Measurements from ENCODE around the gene BEND7.

BEND7 gene

GRCh38 chr10:13491747-13492360 lies 37.0 kb downstream of the BEND7 start:
- Histone ChIP-seq H2BK120ac (ENCODE audit: low read depth, low read length) (no peak overlapping the region), H2AFZ (ENCODE audit: low read length) (no peak overlapping the region), H4K8ac (ENCODE audit: low read depth, low read length) (no peak overlapping the region), H3K79me1 (ENCODE audit: low read depth, low read length) (no peaks in the 10 kb centered on the region), H3K18ac (ENCODE audit: low read length) (no peak overlapping the region), H3K23ac (ENCODE audit: low read depth, low read length, poor library complexity) (no peak overlapping the region), H3K4me2 (ENCODE audit: insufficient read depth, low read length, poor library complexity, severe bottlenecking) (no peak overlapping the region), H2BK12ac (ENCODE audit: low read length) (no peak overlapping the region), H3K4me3 (ENCODE audit: low read length in 2 of 2) (no peak overlapping the region), H3K9ac (ENCODE audit: low read depth, low read length, poor library complexity) (no peak overlapping the region), H3K27me3 (ENCODE audit: control insufficient read depth in 3 of 3, insufficient read depth in 3 of 3, low read depth in 1 of 3, low read length in 3 of 3) (no peaks in the 10 kb centered on the region), H3K4me1 (ENCODE audit: control insufficient read depth in 2 of 2, insufficient read depth in 1 of 2, low read depth in 1 of 2, low read length in 2 of 2) (peaks cover 5 to 29% of the 10 kb centered on the region in 2 donors), H3K36me3 (replicated peaks in 1 of 2; ENCODE audit: control insufficient read depth in 2 of 2, insufficient read depth in 2 of 2, low read length in 2 of 2) (no peaks in the 10 kb centered on the region), H4K91ac (ENCODE audit: low read depth, low read length, poor library complexity) (no peak overlapping the region), H2AK5ac (ENCODE audit: low read depth, low read length) (no peak overlapping the region), H3K4ac (ENCODE audit: low read length) (no peak overlapping the region), H3K9me3 (replicated peaks in 1 of 2; ENCODE audit: control insufficient read depth in 2 of 2, insufficient read depth in 1 of 2, low read depth in 1 of 2, low read length in 2 of 2) (no peaks in the 10 kb centered on the region), H3K14ac (ENCODE audit: low read length) (no peak overlapping the region), H3K27ac (replicated peaks; ENCODE audit: low read length) (no peak overlapping the region), H2BK5ac (ENCODE audit: low read length) (no peak overlapping the region), H2BK15ac (ENCODE audit: low read length) (no peak overlapping the region)
- WGBS, 2 donors (ENCODE audit: extremely low coverage in 2 of 2, insufficient read length in 2 of 2, insufficient replicate concordance in 1 of 2): no CpG with 5 or more reads among the region's 9 CpGs
- no peak for DNase-seq (ENCODE audit: low spot score)

- H3K23ac ChIP-seq (ENCODE audit: low read depth, low read length, poor library complexity): no peak overlapping the region
- H3K27me3 ChIP-seq (ENCODE audit: control insufficient read depth in 3 of 3, insufficient read depth in 3 of 3, low read depth in 1 of 3, low read length in 3 of 3): no peaks in the 10 kb centered on the region
- no peak overlapping the region for H4K8ac ChIP-seq (ENCODE audit: low read depth, low read length)
- H2BK5ac ChIP-seq (ENCODE audit: low read length): no peak overlapping the region
- no CpG with 5 or more reads among the region's 5 CpGs for WGBS, 2 donors (ENCODE audit: extremely low coverage in 2 of 2, insufficient read length in 2 of 2, insufficient replicate concordance in 1 of 2)
- no peaks in the 10 kb centered on the region for H3K79me1 ChIP-seq (ENCODE audit: low read depth, low read length)
- no peak overlapping the region for H3K9ac ChIP-seq (ENCODE audit: low read depth, low read length, poor library complexity)
- no peak overlapping the region for H3K27ac ChIP-seq (replicated peaks; ENCODE audit: low read length)
- no peaks in the 10 kb centered on the region for H3K36me3 ChIP-seq (replicated peaks in 1 of 2; ENCODE audit: control insufficient read depth in 2 of 2, insufficient read depth in 2 of 2, low read length in 2 of 2)
- H2BK12ac ChIP-seq (ENCODE audit: low read length): no peak overlapping the region
- peak overlapping the region; percentile 38 for H2BK15ac ChIP-seq (ENCODE audit: low read length)
- H3K4me2 ChIP-seq (ENCODE audit: insufficient read depth, low read length, poor library complexity, severe bottlenecking): no peak overlapping the region
- no peak overlapping the region for H2BK120ac ChIP-seq (ENCODE audit: low read depth, low read length)
- H4K91ac ChIP-seq (ENCODE audit: low read depth, low read length, poor library complexity): no peak overlapping the region
- H3K18ac ChIP-seq (ENCODE audit: low read length): no peak overlapping the region
- no peak overlapping the region for H3K4me3 ChIP-seq (ENCODE audit: low read length in 2 of 2)
- no peak for DNase-seq (ENCODE audit: low spot score)
- no peak overlapping the region for H3K14ac ChIP-seq (ENCODE audit: low read length)
- H3K9me3 ChIP-seq (replicated peaks in 1 of 2; ENCODE audit: control insufficient read depth in 2 of 2, insufficient read depth in 1 of 2, low read depth in 1 of 2, low read length in 2 of 2): no peaks in the 10 kb centered on the region
- no peak overlapping the region for H2AK5ac ChIP-seq (ENCODE audit: low read depth, low read length)
- peaks cover 0 to 18% of the 10 kb centered on the region in 2 donors for H3K4me1 ChIP-seq (ENCODE audit: control insufficient read depth in 2 of 2, insufficient read depth in 1 of 2, low read depth in 1 of 2, low read length in 2 of 2)
- no peak overlapping the region for H2AFZ ChIP-seq (ENCODE audit: low read length)
- no peak overlapping the region for H3K4ac ChIP-seq (ENCODE audit: low read length)
Observed at GRCh38 chr10:13490503-13490902, 38.3 kb downstream of the BEND7 start.

- Histone ChIP-seq H3K23ac (ENCODE audit: low read depth, low read length, poor library complexity) (no peak overlapping the region), H3K4me1 (ENCODE audit: control insufficient read depth in 2 of 2, insufficient read depth in 1 of 2, low read depth in 1 of 2, low read length in 2 of 2) (peaks cover 0 to 18% of the 10 kb centered on the region in 2 donors), H3K18ac (ENCODE audit: low read length) (no peak overlapping the region), H3K4me2 (ENCODE audit: insufficient read depth, low read length, poor library complexity, severe bottlenecking) (no peak overlapping the region), H3K27ac (replicated peaks; ENCODE audit: low read length) (no peak overlapping the region), H2BK120ac (ENCODE audit: low read depth, low read length) (no peak overlapping the region), H3K4ac (ENCODE audit: low read length) (no peak overlapping the region), H3K27me3 (ENCODE audit: control insufficient read depth in 3 of 3, insufficient read depth in 3 of 3, low read depth in 1 of 3, low read length in 3 of 3) (no peaks in the 10 kb centered on the region), H4K91ac (ENCODE audit: low read depth, low read length, poor library complexity) (no peak overlapping the region), H2BK12ac (ENCODE audit: low read length) (no peak overlapping the region), H2AK5ac (ENCODE audit: low read depth, low read length) (no peak overlapping the region), H3K9ac (ENCODE audit: low read depth, low read length, poor library complexity) (no peak overlapping the region), H2AFZ (ENCODE audit: low read length) (no peak overlapping the region), H3K36me3 (replicated peaks in 1 of 2; ENCODE audit: control insufficient read depth in 2 of 2, insufficient read depth in 2 of 2, low read length in 2 of 2) (no peaks in the 10 kb centered on the region), H3K14ac (ENCODE audit: low read length) (no peak overlapping the region), H3K4me3 (ENCODE audit: low read length in 2 of 2) (no peak overlapping the region), H3K9me3 (replicated peaks in 1 of 2; ENCODE audit: control insufficient read depth in 2 of 2, insufficient read depth in 1 of 2, low read depth in 1 of 2, low read length in 2 of 2) (no peaks in the 10 kb centered on the region), H4K8ac (ENCODE audit: low read depth, low read length) (no peak overlapping the region), H3K79me1 (ENCODE audit: low read depth, low read length) (no peaks in the 10 kb centered on the region), H2BK5ac (ENCODE audit: low read length) (no peak overlapping the region), H2BK15ac (ENCODE audit: low read length) (no peak overlapping the region)
- WGBS, 2 donors (ENCODE audit: extremely low coverage in 2 of 2, insufficient read length in 2 of 2, insufficient replicate concordance in 1 of 2): no CpG with 5 or more reads among the region's 7 CpGs
- no peak for DNase-seq (ENCODE audit: low spot score)
Observed at GRCh38 chr10:13489035-13489599, 39.7 kb downstream of the BEND7 start.

- Histone ChIP-seq H3K4me2 (ENCODE audit: insufficient read depth, low read length, poor library complexity, severe bottlenecking) (no peak overlapping the region), H4K8ac (ENCODE audit: low read depth, low read length) (no peak overlapping the region), H2BK12ac (ENCODE audit: low read length) (no peak overlapping the region), H2BK15ac (ENCODE audit: low read length) (no peak overlapping the region), H3K4ac (ENCODE audit: low read length) (no peak overlapping the region), H3K14ac (ENCODE audit: low read length) (no peak overlapping the region), H2AK5ac (ENCODE audit: low read depth, low read length) (no peak overlapping the region), H3K27ac (replicated peaks; ENCODE audit: low read length) (no peak overlapping the region), H2BK120ac (ENCODE audit: low read depth, low read length) (no peak overlapping the region), H3K4me1 (ENCODE audit: control insufficient read depth in 2 of 2, insufficient read depth in 1 of 2, low read depth in 1 of 2, low read length in 2 of 2) (peaks cover 0 to 18% of the 10 kb centered on the region in 2 donors), H3K9me3 (replicated peaks in 1 of 2; ENCODE audit: control insufficient read depth in 2 of 2, insufficient read depth in 1 of 2, low read depth in 1 of 2, low read length in 2 of 2) (no peaks in the 10 kb centered on the region), H3K36me3 (replicated peaks in 1 of 2; ENCODE audit: control insufficient read depth in 2 of 2, insufficient read depth in 2 of 2, low read length in 2 of 2) (no peaks in the 10 kb centered on the region), H3K27me3 (ENCODE audit: control insufficient read depth in 3 of 3, insufficient read depth in 3 of 3, low read depth in 1 of 3, low read length in 3 of 3) (no peaks in the 10 kb centered on the region), H3K79me1 (ENCODE audit: low read depth, low read length) (no peaks in the 10 kb centered on the region), H2BK5ac (ENCODE audit: low read length) (no peak overlapping the region), H2AFZ (ENCODE audit: low read length) (no peak overlapping the region), H3K4me3 (ENCODE audit: low read length in 2 of 2) (no peak overlapping the region), H3K9ac (ENCODE audit: low read depth, low read length, poor library complexity) (no peak overlapping the region), H3K23ac (ENCODE audit: low read depth, low read length, poor library complexity) (no peak overlapping the region), H3K18ac (ENCODE audit: low read length) (no peak overlapping the region), H4K91ac (ENCODE audit: low read depth, low read length, poor library complexity) (no peak overlapping the region)
- DNase-seq (ENCODE audit: low spot score): no peak
- no CpG with 5 or more reads among the region's 1 CpG for WGBS, 2 donors (ENCODE audit: extremely low coverage in 2 of 2, insufficient read length in 2 of 2, insufficient replicate concordance in 1 of 2)
Observed at GRCh38 chr10:13485623-13486022, 43.2 kb downstream of the BEND7 start.
